Neural progenitor cell (in vitro differentiated cells): ENCODE results near the gene UBL5. TPM values are rescaled to one million over a fixed set of nuclear protein-coding genes. Genes with fewer than 3 reads are reported as not detected.
"Not testable (repeated sequence)": the region's sequence is repeated elsewhere in the genome, so short reads cannot be mapped to it uniquely, and the experiment has no call there.

Experiments
- DNase-seq: peaks from one replicate; pipeline ENCODE4 v3.0.0-alpha.2; 2016; ENCODE audit warnings: low spot score
- H2AFZ ChIP-seq: fragments of 200-600 bp; sonication (generic); replicated peaks from 2 replicates; pipeline ENCODE4 v1.6.1; 2016; ENCODE audit warnings: antibody characterized with exemption
- H3F3A ChIP-seq: fragments of 200-600 bp; sonication (generic); 2 replicates; pipeline ENCODE4 v1.6.1; 2016; ENCODE audit warnings: antibody characterized with exemption, low read depth
- H3K27ac ChIP-seq: fragments of 200-600 bp; sonication (generic); 2 replicates; pipeline ENCODE4 v1.5.1; 2016; ENCODE audit warnings: mild to moderate bottlenecking
- H3K27me3 ChIP-seq: fragments of 200-600 bp; sonication (generic); 2 replicates; pipeline ENCODE4 v1.6.1; 2016; ENCODE audit warnings: mild to moderate bottlenecking, moderate library complexity
- H3K36me3 ChIP-seq: fragments of 200-600 bp; sonication (generic); 2 replicates; pipeline ENCODE4 v1.5.1; 2016
- H3K4me1 ChIP-seq: fragments of 200-600 bp; sonication (generic); 2 replicates; pipeline ENCODE4 v1.6.1; 2016; ENCODE audit warnings: mixed run types
- H3K4me2 ChIP-seq: fragments of 200-600 bp; sonication (generic); 2 replicates; pipeline ENCODE4 v1.6.1; 2016
- H3K4me3 ChIP-seq: fragments of 200-600 bp; sonication (generic); 2 replicates; pipeline ENCODE4 v1.5.1; 2016
- H3K79me2 ChIP-seq: fragments of 200-600 bp; sonication (generic); 2 replicates; pipeline ENCODE4 v1.6.1; 2016; ENCODE audit warnings: low read depth
- H3K9ac ChIP-seq: fragments of 200-600 bp; sonication (generic); 2 replicates; pipeline ENCODE4 v1.6.1; 2016
- H3K9me3 ChIP-seq: fragments of 200-600 bp; sonication (generic); 2 replicates; pipeline ENCODE4 v1.5.1; 2016; ENCODE audit warnings: low read depth
- H4K20me1 ChIP-seq: fragments of 200-600 bp; sonication (generic); 2 replicates; pipeline ENCODE4 v1.6.1; 2016; ENCODE audit warnings: low read depth
- H3K27ac Mint-ChIP-seq: 3 replicates; pipeline ENCODE4 v1.8.0; 2021; ENCODE audit warnings: mixed read lengths
- H3K27me3 Mint-ChIP-seq: 2 replicates; pipeline ENCODE4 v1.8.0; 2022; ENCODE audit warnings: low read depth, mild to moderate bottlenecking, inconsistent platforms, moderate library complexity, mixed read lengths; ENCODE audit not compliant: insufficient read depth
- H3K36me3 Mint-ChIP-seq: 3 replicates; pipeline ENCODE4 v1.8.0; 2021; ENCODE audit warnings: mixed read lengths
- H3K4me1 Mint-ChIP-seq: 3 replicates; pipeline ENCODE4 v1.8.0; 2021; ENCODE audit warnings: mixed read lengths
- H3K4me3 Mint-ChIP-seq: 3 replicates; pipeline ENCODE4 v1.8.0; 2021; ENCODE audit warnings: mild to moderate bottlenecking, moderate library complexity, mixed read lengths
- H3K9me3 Mint-ChIP-seq: 3 replicates; pipeline ENCODE4 v1.8.0; 2020; ENCODE audit warnings: mixed read lengths
- CTCF ChIP-seq: fragments of 200-600 bp; sonication (generic); IDR thresholded peaks from 2 replicates; pipeline ENCODE4 v1.5.1; 2017; ENCODE audit warnings: antibody characterized with exemption, mild to moderate bottlenecking
- EZH2 ChIP-seq: fragments of 200-600 bp; sonication (generic); IDR thresholded peaks from 2 replicates; pipeline ENCODE4 v1.6.1; 2017; ENCODE audit warnings: antibody characterized with exemption, mild to moderate bottlenecking, moderate library complexity
- EZH2phosphoT487 ChIP-seq: fragments of 200-600 bp; sonication (generic); IDR thresholded peaks from 2 replicates; pipeline ENCODE4 v1.6.1; 2017; ENCODE audit warnings: antibody characterized with exemption
- total RNA-seq: library from RNA; depleted of rRNA; stranded (reverse); fragments of >200 nt; gene quantifications from 2 replicates; pipeline ENCODE4 v1.2.3, GENCODE V29; 2015; ENCODE audit warnings: low replicate concordance

The UBL5 gene
- total RNA-seq, 1 donor from 2014 or later, result 628 TPM

DNA sequence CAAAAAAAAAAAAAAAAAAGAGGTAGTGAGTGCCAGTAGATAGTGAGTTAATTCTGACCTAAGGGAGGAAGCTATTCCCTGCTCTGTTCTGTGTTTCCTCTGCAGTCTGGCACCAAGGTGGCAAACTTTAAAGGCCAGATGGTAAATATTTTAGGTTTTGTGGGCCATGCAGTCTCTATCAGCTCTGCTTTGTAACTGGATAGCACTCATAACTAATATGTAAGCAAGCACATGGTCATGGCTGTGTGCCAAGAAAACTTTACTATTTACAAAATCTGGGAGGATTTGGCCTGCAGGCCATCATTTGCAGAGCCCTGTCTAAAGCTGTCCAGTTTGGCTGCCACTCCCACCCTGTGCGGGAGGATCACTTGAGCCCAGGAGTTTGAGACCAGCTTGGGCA, 11.7 kb downstream of the UBL5 start:
- Histone ChIP-seq H3K4me3 (no peak overlapping the region), H3K9ac (no peak overlapping the region), H3K27me3 (no peaks in the 10 kb centered on the region), H3K9me3 (no peaks in the 10 kb centered on the region), H3K4me2 (no peak overlapping the region), H3K27ac (no peak overlapping the region), H3K4me1 (peaks cover 5% of the 10 kb centered on the region), H3F3A (peaks cover 4% of the 10 kb centered on the region), H2AFZ (no peak overlapping the region), H3K36me3 (no peaks in the 10 kb centered on the region), H3K79me2 (peaks cover 33% of the 10 kb centered on the region), H4K20me1 (peaks cover 22% of the 10 kb centered on the region)
- H3K27ac Mint-ChIP-seq, result no peak overlapping the region
- DNase-seq, result no peak
- peaks cover 13% of the 10 kb centered on the region for H3K4me1 Mint-ChIP-seq
- no peaks in the 10 kb centered on the region for H3K9me3 Mint-ChIP-seq
- peaks cover 20% of the 10 kb centered on the region for H3K36me3 Mint-ChIP-seq
- no peak overlapping the region for H3K4me3 Mint-ChIP-seq
- H3K27me3 Mint-ChIP-seq, result peaks cover 7% of the 10 kb centered on the region
- no peak for TF ChIP-seq EZH2phosphoT487
- TF ChIP-seq EZH2, result no peak
- no peak for TF ChIP-seq CTCF

DNA sequence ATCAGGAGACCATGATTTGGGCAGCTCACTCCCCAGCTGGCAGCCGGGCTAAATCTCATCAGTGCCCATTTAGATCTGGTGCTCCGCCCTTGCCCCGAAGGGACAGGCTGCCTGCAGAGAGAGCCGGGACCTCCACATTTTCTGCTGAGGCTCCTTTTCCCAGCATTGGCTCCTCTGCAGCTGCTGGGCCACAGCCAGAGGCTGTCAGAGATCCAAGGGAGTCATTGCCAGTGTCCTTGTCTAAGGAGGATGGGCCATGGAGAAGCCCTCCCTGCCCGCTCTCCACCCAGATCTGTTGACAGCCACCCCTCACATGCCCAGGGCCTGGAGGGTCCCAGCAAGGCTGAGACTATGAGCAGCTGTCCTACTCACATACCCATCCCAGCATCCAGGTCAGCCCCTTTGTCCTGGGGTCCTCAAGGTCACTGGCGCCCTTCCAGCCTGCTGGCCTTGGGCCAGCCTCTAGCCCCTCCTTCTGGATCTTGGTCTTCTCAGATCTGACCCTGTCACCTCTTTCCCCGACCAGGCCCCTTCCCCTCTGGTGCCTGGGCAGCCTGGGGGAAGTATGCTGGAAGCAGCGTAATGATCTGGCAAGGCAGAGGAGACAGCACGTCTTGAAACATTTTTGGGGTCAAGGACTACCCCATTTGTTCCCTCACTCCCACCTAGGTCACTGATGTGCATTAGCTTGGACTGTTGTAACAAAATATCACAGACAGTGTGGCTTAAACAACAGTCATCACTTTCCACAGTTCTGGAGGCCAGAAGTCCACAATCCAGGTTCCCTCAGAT, 15.3 kb downstream of the UBL5 start:
- H3K4me1 ChIP-seq, result no peaks in the 10 kb centered on the region
- no peak overlapping the region for H3K4me3 ChIP-seq
- H3K9ac ChIP-seq, result no peak overlapping the region
- H3K36me3 ChIP-seq, result no peaks in the 10 kb centered on the region
- Mint-ChIP-seq H3K27me3 (peaks cover 4% of the 10 kb centered on the region), H3K36me3 (peaks cover 26% of the 10 kb centered on the region), H3K9me3 (no peaks in the 10 kb centered on the region), H3K27ac (no peak overlapping the region), H3K4me1 (no peaks in the 10 kb centered on the region), H3K4me3 (no peak overlapping the region)
- H4K20me1 ChIP-seq, result peaks cover 23% of the 10 kb centered on the region
- no peak overlapping the region for H3K27ac ChIP-seq
- H3F3A ChIP-seq, result no peaks in the 10 kb centered on the region
- H3K79me2 ChIP-seq, result peaks cover 5% of the 10 kb centered on the region
- no peak for DNase-seq
- no peaks in the 10 kb centered on the region for H3K9me3 ChIP-seq
- no peak overlapping the region for H3K4me2 ChIP-seq
- no peak for TF ChIP-seq EZH2
- no peak for TF ChIP-seq CTCF
- TF ChIP-seq EZH2phosphoT487, result no peak
- H2AFZ ChIP-seq, result no peak overlapping the region
- H3K27me3 ChIP-seq, result no peaks in the 10 kb centered on the region

DNA sequence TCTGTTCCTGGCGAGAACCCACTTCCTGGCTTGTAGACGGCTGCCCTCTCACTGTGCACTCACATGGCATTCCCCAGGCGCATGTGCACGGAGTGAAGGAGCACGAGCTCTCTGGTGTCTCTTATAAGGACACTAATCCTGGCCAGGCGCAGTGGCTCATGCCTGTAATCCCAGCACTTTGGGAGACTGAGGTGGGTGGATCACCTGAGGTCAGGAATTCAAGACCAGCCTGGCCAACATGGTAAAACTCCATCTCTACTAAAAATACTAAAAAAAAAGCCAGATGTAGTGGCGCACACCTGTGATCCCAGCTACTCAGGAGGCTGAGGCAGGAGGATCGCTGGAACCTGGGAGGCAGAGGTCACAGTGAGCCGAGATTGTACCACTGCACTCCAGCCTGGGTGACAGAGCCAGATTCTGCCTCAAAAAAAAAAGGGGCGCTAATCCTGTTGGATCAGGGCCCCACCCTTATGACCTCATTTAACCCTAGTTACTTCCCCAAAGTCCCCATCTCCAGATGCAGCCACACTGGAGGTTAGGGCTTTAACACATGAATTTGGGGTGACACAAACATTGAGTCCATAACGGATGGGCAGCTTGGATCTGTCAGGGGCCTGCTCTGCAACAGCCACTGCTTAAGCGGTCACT, 16.0 kb downstream of the UBL5 start:
- H3K79me2 ChIP-seq, H3K9me3 ChIP-seq, H2AFZ ChIP-seq, H3K9ac ChIP-seq, H3K27ac ChIP-seq, H3F3A ChIP-seq, H3K9me3 Mint-ChIP-seq, H3K27ac Mint-ChIP-seq, H3K4me1 Mint-ChIP-seq, H3K4me2 ChIP-seq, H3K36me3 ChIP-seq, H3K4me1 ChIP-seq, H3K4me3 ChIP-seq, H3K27me3 Mint-ChIP-seq, DNase-seq, H3K4me3 Mint-ChIP-seq, H3K27me3 ChIP-seq: not testable (repeated sequence)
- peaks cover 25% of the 10 kb centered on the region for H3K36me3 Mint-ChIP-seq
- H4K20me1 ChIP-seq, result peaks cover 26% of the 10 kb centered on the region
